HepG2 (cell line): ENCODE data around the gene STK11. TPM values are rescaled to one million over a fixed set of nuclear protein-coding genes. Genes with fewer than 3 reads are reported as not detected.

ENCODE experiments used
- ATF2 ChIP-seq: sonication (generic); formaldehyde crosslinking; IDR thresholded peaks from 2 replicates; pipeline ENCODE4 v1.4.0; 2020; ENCODE audit warnings: missing genetic modification reagents
- ELK4 ChIP-seq: sonication (generic); formaldehyde crosslinking; IDR thresholded peaks from 2 replicates; pipeline ENCODE4 v1.9.0; 2021; ENCODE audit warnings: missing genetic modification reagents, borderline replicate concordance
- GATAD1 ChIP-seq: IDR thresholded peaks from 2 replicates; pipeline ENCODE4 v1.6.1; 2016; ENCODE audit warnings: missing genetic modification reagents, missing compliant biosample characterization
- GRHL1 ChIP-seq: sonication (generic); formaldehyde crosslinking; conservative IDR thresholded peaks from 2 replicates; pipeline ENCODE4 v1.8.0; 2022; ENCODE audit warnings: missing genetic modification reagents
- MTA1 ChIP-seq: sonication (generic); formaldehyde crosslinking; IDR thresholded peaks from 2 replicates; pipeline ENCODE4 v1.4.0; 2020; ENCODE audit warnings: missing genetic modification reagents, mild to moderate bottlenecking, borderline replicate concordance
- NCOA5 ChIP-seq: sonication (generic); formaldehyde crosslinking; IDR thresholded peaks from 2 replicates; pipeline ENCODE4 v1.4.0; 2020; ENCODE audit warnings: missing genetic modification reagents
- POLR2G ChIP-seq: fragments of 200-400 bp; formaldehyde crosslinking; IDR thresholded peaks from 2 replicates; pipeline ENCODE4 v1.6.1; 2018; ENCODE audit warnings: mild to moderate bottlenecking, low read depth, low read length, moderate library complexity
- RFX5 ChIP-seq: IDR thresholded peaks from 2 replicates; pipeline ENCODE4 v1.6.1; 2011; ENCODE audit warnings: low read depth, low read length, improper control_type of control experiment
- SCMH1 ChIP-seq: sonication (generic); formaldehyde crosslinking; IDR thresholded peaks from 2 replicates; pipeline ENCODE4 v1.9.0; 2021; ENCODE audit warnings: missing genetic modification reagents, mild to moderate bottlenecking, borderline replicate concordance
- SKI ChIP-seq: fragments of 450-650 bp; IDR thresholded peaks from one replicate; pipeline ENCODE4 v1.6.1; 2018; ENCODE audit warnings: mild to moderate bottlenecking; ENCODE audit not compliant: partially characterized antibody
- U2AF2 ChIP-seq: fragments of 200-400 bp; formaldehyde crosslinking; IDR thresholded peaks from 2 replicates; pipeline ENCODE4 v1.6.1; 2017; ENCODE audit warnings: low read depth, mild to moderate bottlenecking, low read length
- ZBTB2 ChIP-seq: sonication (generic); formaldehyde crosslinking; IDR thresholded peaks from 2 replicates; pipeline ENCODE4 v1.8.0; 2022; ENCODE audit warnings: low read depth, missing genetic modification reagents
- ZFYVE20 ChIP-seq: sonication (generic); formaldehyde crosslinking; IDR thresholded peaks from 2 replicates; pipeline ENCODE4 v1.8.0; 2023; ENCODE audit warnings: low read depth, mild to moderate bottlenecking, moderate library complexity, missing genetic modification reagents, borderline replicate concordance
- ZMYM2 ChIP-seq: sonication (generic); formaldehyde crosslinking; IDR thresholded peaks from 2 replicates; pipeline ENCODE4 v1.8.0; 2022; ENCODE audit warnings: mild to moderate bottlenecking, missing genetic modification reagents
- ZNF160 ChIP-seq: sonication (generic); formaldehyde crosslinking; IDR thresholded peaks from 2 replicates; pipeline ENCODE4 v1.8.0; 2022; ENCODE audit warnings: mild to moderate bottlenecking, inconsistent platforms, missing genetic modification reagents
- ZNF451 ChIP-seq: sonication (generic); formaldehyde crosslinking; IDR thresholded peaks from 2 replicates; pipeline ENCODE4 v1.5.0; 2020; ENCODE audit warnings: mild to moderate bottlenecking, missing genetic modification reagents
- ZNF503 ChIP-seq: sonication (generic); formaldehyde crosslinking; IDR thresholded peaks from 2 replicates; pipeline ENCODE4 v1.4.0; 2020; ENCODE audit warnings: missing genetic modification reagents
- ZNF543 ChIP-seq: sonication (generic); formaldehyde crosslinking; IDR thresholded peaks from 2 replicates; pipeline ENCODE4 v1.4.0; 2020; ENCODE audit warnings: mild to moderate bottlenecking, missing genetic modification reagents
- ZNF670 ChIP-seq: sonication (generic); formaldehyde crosslinking; IDR thresholded peaks from 2 replicates; pipeline ENCODE4 v1.8.0; 2022; ENCODE audit warnings: mild to moderate bottlenecking, missing genetic modification reagents, borderline replicate concordance
- ZNF878 ChIP-seq: sonication (generic); formaldehyde crosslinking; IDR thresholded peaks from 2 replicates; pipeline ENCODE4 v1.8.1; 2023; ENCODE audit warnings: mild to moderate bottlenecking, missing genetic modification reagents, moderate library complexity
- polyA plus RNA-seq, 8 experiments: library from polyadenylated mRNA; depleted of rRNA in 3 of 8; stranded (reverse) in 7 of 8; unstranded in 1 of 8; fragments of >200 nt; fragmentation: Illumina TruSeq in 4 of 8; extraction: Trizol in 4 of 8; gene quantifications; 2 replicates each; pipeline versions ENCODE4 v1.2.1 to v1.2.3, GENCODE V29; 2011 to 2016; ENCODE audit warnings: low read depth in 4 of 8, missing spikeins in 1 of 8, mixed read lengths in 1 of 8; ENCODE audit not compliant: insufficient read depth in 1 of 8
- total RNA-seq, 5 experiments: library from RNA; depleted of rRNA; stranded (reverse); fragments of >200 nt; fragmentation: Illumina TruSeq; extraction: Trizol; gene quantifications; 2 replicates each; pipeline ENCODE4 v1.2.3, GENCODE V29; 2016; ENCODE audit warnings: low read depth in 1 of 5

STK11 gene
- total and polyA plus RNA-seq, 2 of the 13 experiments (the other 11 are each of a cell fraction or from before 2014, with no cell fraction given) = 27.5 to 43.6 TPM

GRCh38 chr19:1266129-1266915 is 60.7 kb downstream of the STK11 start (continued):
- TF ChIP-seq ATF2 (CRISPR knock-in tag) (no peak), ZBTB2 (CRISPR knock-in tag) (peak; percentile 61), ZNF543 (CRISPR knock-in tag) (peak; percentile 83; the same call in 1 of the 2 replicates), ZFYVE20 (CRISPR knock-in tag) (no peak), MTA1 (CRISPR knock-in tag) (peak; percentile 73; the same call in 1 of the 2 replicates), ZNF160 (CRISPR knock-in tag) (no peak), NCOA5 (CRISPR knock-in tag) (no peak), RFX5 (no peak), POLR2G (peak; percentile 70), ZNF878 (CRISPR knock-in tag) (no peak), ZNF451 (CRISPR knock-in tag) (no peak), ZNF670 (CRISPR knock-in tag) (no peak), GATAD1 (CRISPR knock-in tag) (no peak), ZMYM2 (CRISPR knock-in tag) (0 out of 2 replicates have a peak, but pooled peaks have one; percentile 26), GRHL1 (CRISPR knock-in tag) (no peak), ZNF503 (peak; percentile 64; the same call in 1 of the 2 replicates), ELK4 (CRISPR knock-in tag) (no peak), SCMH1 (CRISPR knock-in tag) (no peak), SKI (no peak), U2AF2 (0 out of 2 replicates have a peak, but pooled peaks have one; percentile 13)
